ENCODE measurements around the gene RXRB.

Gene RXRB

GRCh38 chr6:33176906-33177305, 23.6 kb downstream of the RXRB start:
- DNase-seq (ENCODE audit: low read depth in 3 of 3): no peak

- DNase-seq (ENCODE audit: low read depth in 3 of 3): no peak
Observed at GRCh38 chr6:33175436-33176069, 24.9 kb downstream of the RXRB start.

- DNase-seq (ENCODE audit: low read depth in 3 of 3): no peak
Observed at GRCh38 chr6:33174784-33175183, 25.7 kb downstream of the RXRB start.

- DNase-seq (ENCODE audit: low read depth in 3 of 3): no peak
Observed at GRCh38 chr6:33173535-33174180, 26.8 kb downstream of the RXRB start.

GRCh38 chr6:33172688-33173534, 27.6 kb downstream of the RXRB start:
- no peak for DNase-seq (ENCODE audit: low read depth in 3 of 3)

- DNase-seq (ENCODE audit: low read depth in 3 of 3): no peak
Observed at GRCh38 chr6:33171880-33172687, 28.4 kb downstream of the RXRB start.

- DNase-seq (ENCODE audit: low read depth in 3 of 3): no peak
Observed at GRCh38 chr6:33171016-33171879, 29.2 kb downstream of the RXRB start.

- DNase-seq (ENCODE audit: low read depth in 3 of 3): no peak
Observed at GRCh38 chr6:33170176-33171015, 30.1 kb downstream of the RXRB start.

GRCh38 chr6:33169291-33170175, 30.9 kb downstream of the RXRB start:
- DNase-seq (ENCODE audit: low read depth in 3 of 3): no peak

GRCh38 chr6:33168639-33169038, 31.8 kb downstream of the RXRB start:
- DNase-seq (ENCODE audit: low read depth in 3 of 3): no peak

- DNase-seq (ENCODE audit: low read depth in 3 of 3): no peak
Observed at GRCh38 chr6:33168284-33168601, 32.2 kb downstream of the RXRB start.

- DNase-seq (ENCODE audit: low read depth in 3 of 3): no peak
Observed at GRCh38 chr6:33167374-33168283, 32.8 kb downstream of the RXRB start.

- DNase-seq (ENCODE audit: low read depth in 3 of 3): no peak
Observed at GRCh38 chr6:33166811-33167210, 33.7 kb downstream of the RXRB start.

- DNase-seq (ENCODE audit: low read depth in 3 of 3): no peak
Observed at GRCh38 chr6:33166363-33166762, 34.1 kb downstream of the RXRB start.

- no peak for DNase-seq (ENCODE audit: low read depth in 3 of 3)
Observed at GRCh38 chr6:33165581-33166258, 34.7 kb downstream of the RXRB start.

GRCh38 chr6:33164665-33165373, 35.6 kb downstream of the RXRB start:
- DNase-seq (ENCODE audit: low read depth in 3 of 3): no peak

GRCh38 chr6:33164176-33164575, 36.3 kb downstream of the RXRB start:
- DNase-seq (ENCODE audit: low read depth in 3 of 3): no peak
